Stimulated activated CD4-positive, alpha-beta T cell treated with anti-CD3 and anti-CD28 coated beads, Interleukin-1b, Interleukin-23, amount 100 ng/mL, for 4 hours (primary cell): ENCODE measurements around the gene PLAA.

ENCODE experiments used
- DNase-seq, 2 donors: peaks; one replicate each; pipeline ENCODE4 v3.0.0-alpha.2; 2020; ENCODE audit warnings: low read depth in 2 of 2

The PLAA gene

DNA sequence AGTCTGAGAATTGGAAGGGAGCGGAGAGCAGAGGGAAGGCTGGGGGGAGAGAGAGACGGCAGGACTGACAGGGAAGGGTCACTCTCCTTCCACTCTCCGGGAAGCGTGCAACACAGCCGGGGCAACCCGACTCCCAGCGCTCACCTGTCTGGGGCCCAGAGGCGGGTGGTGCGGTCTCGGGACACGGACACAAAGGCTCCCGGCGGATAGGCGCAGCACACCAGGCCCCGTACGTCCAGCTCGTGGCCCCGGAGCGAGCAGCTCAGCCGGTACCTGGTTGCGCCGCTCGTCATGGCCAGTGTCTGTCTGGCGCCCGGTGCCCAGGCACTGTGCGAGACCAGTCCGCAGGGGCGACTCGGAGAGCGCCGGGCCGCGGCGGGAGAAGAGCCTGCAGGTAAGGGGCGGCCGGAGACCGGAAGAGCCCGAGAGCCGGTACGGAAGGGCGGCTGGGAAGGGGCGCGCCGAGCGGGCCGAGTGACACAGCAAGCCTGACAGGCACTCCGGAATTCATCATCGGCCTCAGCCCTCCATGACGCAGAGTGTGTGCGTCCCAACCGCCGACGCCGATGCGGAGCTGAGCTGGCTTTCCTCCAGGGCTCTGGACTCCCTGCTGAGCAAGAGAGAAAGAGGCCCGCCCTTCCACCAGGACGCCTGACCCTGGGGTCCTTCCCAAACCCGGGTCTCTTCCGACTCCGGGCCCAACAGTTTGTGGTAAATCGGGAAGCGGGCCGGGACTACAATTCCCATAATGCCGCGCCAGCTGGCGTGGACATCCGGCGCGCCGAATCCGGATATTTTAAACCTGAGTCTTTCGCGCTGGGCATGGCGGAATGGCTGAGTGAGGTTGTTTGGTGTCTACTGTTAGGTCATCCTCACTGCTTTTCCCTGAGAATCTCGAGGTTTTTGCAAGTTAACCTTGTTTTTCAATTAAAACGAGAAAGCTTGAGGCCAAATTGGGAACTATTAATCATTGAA, at the start of gene PLAA:
Gene PLAA, minus strand, starts transcription at position 490 of the 975 bp plus-strand sequence. Its CDS starts 197 bp downstream, at position 293.
- DNase-seq, result peak; percentile 67 to 72

DNA sequence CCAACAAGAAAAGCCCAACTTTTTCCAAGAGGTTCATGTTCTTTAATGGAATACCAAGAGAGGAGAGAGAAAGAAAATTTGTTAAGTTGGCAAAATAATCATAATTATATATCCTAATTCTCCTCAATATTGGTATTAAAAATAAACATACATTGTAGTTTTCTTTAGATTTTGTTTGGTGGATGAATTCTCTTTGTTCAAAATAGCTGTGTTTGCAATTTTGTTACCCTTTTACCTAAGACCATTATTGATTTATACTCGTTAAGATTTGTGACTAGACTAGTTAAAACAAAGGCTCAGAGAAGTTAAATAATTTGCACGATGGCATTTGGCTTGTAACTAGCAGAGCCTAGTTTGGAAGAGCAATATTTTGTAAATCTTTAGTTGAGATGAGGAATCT, 48.8 kb upstream of the PLAA start:
- no peak for DNase-seq

DNA sequence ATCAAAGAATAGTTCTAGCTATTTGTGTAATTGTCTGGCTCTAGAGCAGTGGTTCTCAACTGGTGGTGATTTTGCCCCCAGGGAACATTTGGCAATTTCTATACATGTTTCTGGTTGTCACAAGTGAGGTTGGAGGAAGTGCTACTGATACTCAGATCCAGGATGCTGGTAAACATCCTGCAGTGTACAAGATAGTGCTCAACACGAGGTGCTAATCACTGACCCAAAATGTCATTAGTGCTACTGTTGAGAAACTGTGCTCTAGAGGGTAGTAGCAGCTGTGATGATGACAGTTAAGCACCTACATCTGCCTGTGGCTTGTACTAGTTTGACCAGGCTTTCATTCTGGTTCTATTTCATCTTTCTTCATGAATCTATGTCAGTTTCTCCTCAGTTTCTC, 36.3 kb upstream of the PLAA start:
- no peak for DNase-seq

DNA sequence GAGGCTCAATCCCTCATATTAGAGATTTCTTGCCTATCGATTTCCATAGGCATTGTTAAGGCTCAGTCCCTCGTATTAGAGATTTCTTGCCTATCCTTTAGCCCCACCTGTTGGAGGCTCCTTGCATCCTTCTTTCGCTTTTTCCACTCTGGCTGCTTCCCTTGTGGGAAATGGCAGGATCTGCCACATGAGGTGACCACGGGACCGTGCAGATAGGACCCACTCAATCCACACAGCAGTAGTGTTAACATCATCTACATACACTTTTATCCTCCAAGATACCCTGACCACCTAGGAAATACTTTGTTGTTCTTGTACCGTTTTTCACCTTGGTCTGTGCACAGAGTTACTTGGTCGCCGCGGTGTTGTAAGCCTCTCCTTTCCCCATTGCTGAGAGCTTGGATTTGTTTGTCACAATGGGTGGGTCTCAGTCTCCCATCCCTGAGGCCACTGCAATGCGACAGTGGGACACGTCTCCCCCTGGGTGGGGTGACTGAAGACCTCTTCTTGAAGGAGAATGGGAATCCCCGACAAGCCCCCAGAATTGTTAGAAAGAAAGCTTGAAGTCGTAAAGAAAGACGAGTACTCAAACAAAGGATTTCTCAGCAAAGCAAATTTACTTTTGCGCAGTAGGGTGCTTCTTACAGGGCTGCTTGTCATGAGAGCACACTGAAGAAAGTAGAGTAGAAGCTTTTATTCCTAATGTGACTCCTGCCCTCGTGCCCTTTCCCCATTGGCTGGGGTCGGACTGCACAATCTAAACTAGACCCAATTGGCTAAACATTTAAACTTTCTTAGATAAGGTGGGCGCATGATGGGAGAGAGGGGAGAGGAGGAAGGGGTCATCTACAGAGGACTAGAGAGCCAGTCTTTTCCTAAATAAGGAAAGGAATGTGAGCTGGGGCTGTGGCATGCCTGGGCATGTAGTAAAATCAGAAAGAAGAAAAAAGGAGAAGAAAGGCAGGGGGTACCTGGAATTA, 29.0 kb upstream of the PLAA start:
- DNase-seq, result no peak

DNA sequence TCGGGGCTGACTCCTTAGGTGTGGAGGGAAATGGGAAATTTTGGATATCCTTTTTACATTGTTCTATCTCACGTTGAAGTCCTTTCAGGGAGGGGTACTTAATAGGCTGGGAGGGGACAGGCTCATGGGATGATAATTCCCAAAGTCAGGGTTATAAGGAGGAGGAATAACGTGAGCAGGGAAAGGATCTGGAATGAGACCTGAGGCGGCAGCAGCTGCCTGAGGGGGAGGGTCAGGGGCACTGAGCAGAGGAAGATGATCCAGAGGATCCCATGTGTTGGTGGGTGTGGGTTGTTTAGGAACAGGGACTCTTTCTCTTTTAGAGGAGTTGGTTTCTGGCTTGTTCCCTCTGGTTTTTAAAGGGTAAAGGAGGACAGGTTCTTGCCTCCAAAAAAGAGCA, 27.9 kb upstream of the PLAA start:
- DNase-seq, result no peak

DNA sequence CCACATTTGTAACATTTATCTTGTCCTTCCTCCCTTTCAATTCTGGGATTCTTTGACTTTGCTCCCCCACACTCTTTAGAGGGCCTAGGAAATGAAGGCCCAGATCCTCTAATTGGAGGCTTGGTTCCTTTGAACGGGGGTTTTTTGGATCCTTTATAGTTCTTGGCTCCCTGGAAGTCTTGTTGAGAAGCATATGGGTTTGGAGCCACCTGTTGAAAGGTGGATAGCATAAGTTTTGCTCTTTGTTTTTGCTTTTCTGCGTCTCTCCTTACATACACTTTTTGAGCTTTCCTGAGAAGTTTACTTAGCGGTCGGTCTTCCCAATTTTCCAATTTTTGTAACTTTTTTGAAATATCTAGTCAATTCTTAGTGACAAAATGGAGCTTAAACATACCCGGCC, 26.9 kb upstream of the PLAA start:
- no peak for DNase-seq

DNA sequence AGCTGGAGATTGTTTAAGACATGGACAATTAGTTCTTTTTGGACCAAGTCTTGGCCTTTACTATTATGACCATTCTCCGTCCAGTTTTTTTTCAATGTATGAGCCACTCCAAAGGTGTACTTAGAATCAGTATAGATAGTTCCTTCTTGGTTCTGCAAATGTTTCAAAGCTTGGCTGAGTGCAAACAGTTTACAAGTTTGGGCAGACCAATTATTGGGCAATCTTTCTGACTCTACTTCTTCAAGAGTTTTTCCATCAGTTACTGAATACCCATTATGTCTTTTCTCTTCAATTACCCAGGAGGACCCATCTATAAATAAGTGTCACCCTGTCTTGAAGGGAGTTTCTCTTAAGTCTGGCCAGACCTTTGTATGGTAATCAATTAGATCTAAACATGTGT, 24.7 kb upstream of the PLAA start:
- DNase-seq, result no peak

DNA sequence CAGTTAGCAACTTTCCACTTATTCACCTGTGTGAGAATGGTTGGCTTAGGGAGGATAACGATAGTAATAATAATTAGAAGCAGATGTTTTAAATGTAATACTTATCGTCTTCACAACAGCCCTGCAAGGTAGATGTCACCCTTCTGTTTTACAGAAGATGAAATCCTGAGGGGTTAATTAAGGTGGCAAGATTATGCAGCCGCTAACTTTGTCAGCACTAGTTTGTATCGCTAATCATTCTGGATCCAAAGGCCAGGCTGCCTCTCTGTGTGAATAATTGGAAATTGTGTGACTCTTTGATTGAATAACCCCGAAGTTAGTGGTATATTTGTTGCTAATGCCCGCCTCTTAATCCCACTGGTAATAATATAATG, 9.8 kb upstream of the PLAA start:
- DNase-seq, result no peak

DNA sequence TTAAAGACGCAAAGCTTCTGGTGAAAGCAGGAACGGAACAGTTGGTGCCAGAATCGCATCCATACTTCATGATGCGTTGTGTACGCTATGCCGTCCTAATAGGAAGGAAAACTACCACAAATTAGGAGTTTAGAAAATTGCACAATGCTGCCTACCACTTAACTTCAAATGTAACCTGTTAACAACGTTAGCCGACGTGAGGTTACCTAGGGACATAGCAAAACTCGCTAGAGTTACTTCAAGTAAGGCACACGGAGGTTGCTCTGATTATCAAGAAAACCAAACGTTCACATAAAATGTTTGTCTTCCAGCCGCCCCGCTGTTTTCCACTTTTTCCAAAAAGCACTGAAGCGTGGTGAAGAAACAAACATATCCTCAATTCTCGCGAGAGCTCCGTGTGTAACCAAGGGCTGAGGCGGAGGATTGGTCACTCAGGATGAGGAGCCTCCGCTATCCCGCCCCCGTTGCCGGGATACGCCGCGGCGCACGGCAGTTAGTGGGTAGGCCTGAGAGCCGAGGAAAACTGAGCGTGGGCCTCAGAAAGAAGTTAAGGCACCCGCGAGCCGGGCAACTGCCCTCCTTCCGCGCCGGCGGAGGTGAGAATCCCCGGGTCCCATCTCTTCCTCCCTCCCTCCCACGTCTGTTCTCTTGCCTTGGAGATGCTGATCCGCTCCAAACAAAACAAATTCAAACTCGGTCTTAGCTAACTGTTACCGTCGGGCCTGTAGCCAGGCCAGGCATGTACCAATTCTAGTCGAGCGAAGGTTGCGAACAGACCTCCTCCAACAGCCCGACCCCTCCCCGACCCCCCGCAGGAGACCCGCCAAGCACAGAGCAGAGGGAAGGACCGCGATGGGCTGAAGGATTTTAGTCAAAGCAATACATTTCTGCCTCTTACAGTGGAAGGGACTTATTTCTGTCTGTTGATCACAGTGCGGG, 9.1 kb upstream of the PLAA start, which contains the start of gene IFT74:
Gene IFT74, plus strand, starts transcription at position 492 of the 939 bp plus-strand sequence. CDS start 5,556 bp downstream, outside the sequence.
- peak; percentile 80 to 85 for DNase-seq

DNA sequence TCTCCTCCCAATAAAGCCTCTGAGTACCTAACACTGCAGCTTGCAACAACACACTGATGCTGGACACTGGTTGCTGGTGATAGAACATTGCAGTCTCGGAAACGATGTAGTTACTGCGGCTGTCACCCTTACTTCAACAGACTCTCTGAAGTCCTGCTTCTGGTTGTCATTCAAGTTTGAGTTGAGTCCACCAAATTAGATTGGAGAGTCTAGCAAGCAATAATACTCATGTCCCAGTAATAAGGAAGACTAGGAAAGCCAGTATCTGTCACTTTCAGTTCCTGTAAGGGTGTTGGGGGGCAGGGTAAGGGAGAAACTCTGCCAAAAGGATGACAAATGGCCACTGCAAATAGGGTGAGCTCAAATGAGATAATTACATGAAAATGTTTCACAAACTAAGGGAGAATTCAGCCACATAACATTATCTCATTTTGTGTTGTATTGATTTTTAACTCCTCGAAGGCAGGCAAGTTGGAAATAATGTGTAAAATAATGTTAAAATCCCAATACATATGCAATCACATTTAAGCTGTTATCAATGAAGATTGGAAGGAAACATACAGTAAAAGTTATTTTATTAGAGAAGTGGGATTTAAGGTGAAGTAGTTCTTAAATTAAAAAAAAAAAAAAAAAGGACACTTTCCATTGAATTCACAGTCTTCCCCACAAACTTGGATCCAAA, 8.3 kb upstream of the PLAA start:
- DNase-seq, result no peak

DNA sequence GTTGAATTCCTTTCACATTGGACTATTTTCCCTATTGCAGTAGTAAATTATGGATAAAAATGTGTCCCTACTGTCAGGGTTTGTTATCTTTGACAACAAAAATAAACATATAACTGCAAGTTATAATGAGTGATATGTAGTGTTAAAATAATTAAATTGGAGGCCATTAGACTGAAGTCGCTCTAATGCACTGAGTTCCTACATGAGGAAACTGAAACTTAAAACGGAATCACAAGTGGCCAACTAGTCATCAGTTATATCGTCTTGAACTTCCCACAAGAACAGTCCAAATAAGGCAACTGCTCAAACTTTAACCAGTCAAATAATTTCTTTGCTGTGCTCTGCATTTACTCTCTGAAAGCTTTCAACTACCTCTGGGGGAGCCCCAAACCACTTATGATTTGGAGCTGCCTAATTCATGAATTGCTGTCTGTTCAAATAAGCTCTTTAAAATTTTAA, 7.0 kb upstream of the PLAA start:
- DNase-seq, result no peak

DNA sequence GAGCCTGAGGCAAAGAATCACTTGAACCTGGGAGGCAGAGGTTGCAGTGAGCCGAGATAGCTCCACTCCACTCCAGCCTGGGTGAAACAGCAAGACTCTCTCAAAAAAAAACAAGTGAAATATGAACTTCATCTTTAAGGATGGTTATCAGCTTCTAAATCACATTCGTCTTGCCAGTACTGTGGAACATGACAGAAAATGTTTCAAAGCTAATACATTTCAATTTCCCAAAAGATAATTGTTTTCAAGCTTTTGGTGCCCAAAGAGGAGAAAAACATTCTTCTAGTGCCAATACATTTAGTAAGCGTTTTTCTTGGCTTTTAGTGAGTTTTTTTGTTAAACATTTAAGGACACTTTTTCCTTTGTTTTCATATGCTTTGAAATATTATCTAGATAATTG, 4.8 kb upstream of the PLAA start:
- no peak for DNase-seq

DNA sequence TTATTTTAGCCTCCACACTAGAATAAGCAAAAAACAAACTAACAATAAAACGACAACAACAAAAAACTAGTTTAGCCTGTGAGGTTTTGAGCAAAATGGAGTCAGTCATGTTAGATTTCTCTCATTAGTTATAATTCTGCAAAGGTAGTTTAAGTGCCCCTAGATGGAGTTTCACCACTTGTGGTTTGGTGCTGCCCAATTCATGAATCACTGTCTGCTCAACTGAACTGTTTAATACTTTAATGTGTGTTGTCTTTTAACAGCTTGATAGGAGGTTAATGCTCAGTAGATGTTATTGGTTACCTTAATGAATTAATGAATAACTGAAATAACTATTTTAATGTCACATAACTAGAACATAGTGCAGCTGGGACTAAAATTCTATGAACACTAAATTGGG, 3.5 kb upstream of the PLAA start:
- DNase-seq, result no peak

DNA sequence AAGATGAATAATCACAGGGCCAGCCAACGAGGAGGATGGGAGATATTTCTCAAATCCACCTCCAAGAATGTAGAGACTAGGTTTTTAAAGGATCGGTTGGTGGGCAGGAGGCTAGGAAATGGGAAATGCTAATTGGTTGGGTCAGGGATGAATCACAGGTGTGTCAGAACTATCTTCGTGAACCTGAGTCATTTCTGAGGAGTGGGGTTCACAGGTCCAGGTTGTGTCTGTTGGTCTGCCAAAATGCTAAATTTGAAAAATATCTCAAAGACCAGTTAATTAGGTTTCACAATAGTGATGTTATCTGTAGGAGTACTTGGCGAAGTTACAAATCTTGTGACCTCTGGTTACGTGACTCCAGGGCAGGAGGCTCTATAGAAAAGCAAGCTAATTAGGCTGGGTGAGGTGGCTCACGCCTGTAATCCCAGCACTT, 2.6 kb upstream of the PLAA start:
- no peak for DNase-seq

DNA sequence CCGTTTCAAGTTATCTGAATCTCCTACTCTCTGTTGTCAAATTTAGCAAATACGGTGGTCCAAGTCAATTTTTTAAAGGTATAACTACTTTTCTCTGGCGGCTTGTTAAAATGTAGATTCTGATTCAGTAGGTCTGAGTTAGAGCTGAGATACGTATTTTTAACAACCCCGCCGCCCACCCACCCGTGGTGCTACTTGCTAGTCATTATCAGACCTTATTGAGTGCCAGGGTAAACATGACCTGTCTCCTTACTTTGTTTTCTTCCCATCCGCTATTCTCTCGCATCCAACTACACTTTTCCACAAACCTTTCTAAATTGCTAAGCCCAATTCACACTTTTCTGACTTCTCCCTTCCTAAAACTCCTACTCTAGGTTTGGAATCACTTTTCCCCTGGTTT, 694 bp upstream of the PLAA start:
- peak in 1 of 2 donors; percentile 24 for DNase-seq

DNA sequence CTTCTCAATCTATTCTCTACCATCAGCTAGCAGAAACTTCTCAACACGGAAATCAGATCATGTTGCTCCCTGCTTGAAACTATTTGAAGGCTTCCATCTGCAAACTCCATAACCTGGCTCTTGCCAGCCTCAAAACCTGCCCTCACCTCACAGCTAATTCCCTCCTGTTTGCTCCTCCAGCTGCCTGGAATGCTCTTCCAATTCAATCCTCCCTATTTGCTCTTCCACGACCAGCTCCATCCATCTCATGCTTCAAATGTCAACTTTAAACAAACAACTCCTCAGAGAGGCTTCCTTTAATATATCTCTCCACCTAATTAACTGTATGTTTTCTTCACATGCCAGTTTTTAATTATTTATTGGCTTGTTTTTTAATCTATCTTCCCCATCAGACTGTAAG, 1.5 kb downstream of the PLAA start:
- no peak for DNase-seq

DNA sequence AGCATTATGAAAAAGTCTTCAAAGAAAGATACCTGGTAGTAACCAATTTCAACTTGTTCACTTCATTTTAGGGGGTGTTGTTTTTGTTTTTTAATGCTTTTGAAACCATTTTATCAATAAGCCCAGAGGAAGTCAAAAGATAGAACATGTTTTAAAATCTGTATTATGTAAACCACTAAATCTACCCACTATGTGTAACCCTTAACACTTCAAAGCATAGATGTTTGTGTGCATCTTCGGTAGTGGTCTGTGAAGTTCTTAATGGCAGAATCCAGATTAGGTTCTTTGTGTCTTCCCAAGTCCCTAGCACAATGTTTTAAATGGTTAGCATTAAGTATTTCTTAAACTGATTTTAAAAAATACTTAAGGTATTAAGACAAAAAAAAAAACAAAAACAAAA, 6.3 kb downstream of the PLAA start:
- no peak for DNase-seq

DNA sequence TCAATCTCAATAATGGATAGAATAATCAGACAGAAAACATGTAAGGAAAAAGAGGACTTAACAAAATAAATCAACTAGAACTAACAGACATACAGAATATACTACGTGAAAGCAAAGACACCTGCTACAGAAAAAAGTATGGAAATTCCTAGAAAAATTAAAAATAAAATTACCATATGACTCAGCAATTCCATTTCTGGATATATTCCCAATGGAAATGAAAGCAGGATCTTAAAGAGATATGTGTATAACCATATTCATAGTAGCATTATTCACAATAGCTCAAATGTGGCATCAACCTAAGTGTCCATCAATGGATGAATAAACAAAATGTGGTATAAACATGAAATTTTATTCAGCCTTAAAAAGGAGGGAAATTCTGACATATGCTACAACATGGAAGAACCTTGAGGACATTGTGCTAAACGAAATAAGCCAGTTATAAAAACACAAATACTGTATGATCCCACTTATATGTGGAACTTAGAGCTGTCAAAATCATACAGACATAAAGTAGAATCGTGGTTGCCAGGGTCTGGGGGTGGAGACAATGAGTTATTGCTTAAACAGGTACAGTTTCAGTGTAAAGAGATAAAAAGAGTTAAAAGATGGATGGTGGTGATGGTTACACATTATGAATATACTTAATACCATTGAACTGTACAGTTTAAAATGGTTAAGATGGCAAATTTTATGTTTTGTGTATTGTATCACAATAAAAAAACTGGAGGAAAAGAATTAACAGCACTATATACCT, 6.9 kb downstream of the PLAA start:
- no peak for DNase-seq

DNA sequence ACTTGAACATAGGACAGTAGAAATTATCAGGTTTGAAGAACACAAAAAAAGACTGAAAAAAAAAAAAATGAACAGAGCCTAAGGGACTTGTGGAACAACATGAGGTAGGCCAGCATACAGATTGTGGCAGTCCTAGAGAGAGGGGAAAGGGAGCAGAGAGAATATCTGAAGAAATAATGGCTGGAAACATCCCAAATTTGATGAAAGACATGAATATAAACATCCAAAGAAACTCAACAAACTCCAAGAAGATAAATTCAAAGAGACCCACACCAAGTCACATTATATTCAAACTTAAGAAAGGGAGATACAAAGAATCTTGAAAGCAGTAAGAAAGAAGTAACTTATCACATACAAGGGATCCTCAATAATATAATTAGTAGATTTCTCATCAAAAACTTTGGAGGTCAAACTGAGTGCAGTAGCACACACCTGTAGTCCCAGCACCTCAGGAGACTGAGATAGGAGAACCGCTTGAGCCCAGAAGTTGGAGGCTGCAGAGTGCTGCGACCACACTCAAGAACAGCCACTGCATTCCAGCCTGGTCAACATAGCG, 9.1 kb downstream of the PLAA start:
- DNase-seq, result no peak
